KBM-7 (cell line): ENCODE measurements around the gene H2AZ2.
A peak's percentile ranks its signal among the peaks of the same experiment; 100 is the strongest.
"Not testable (repeated sequence)": the region's sequence is repeated elsewhere in the genome, so short reads cannot be mapped to it uniquely, and the experiment has no call there.

Source experiments
- DNase-seq: peaks from one replicate; pipeline ENCODE4 v3.0.0-alpha.2; 2015
- in situ Hi-C: fragments of 300-500 bp; cut with MboI; formaldehyde crosslinking; loops from 2 replicates; pipeline ENCODE4 v1.14.3; 2020; ENCODE audit warnings: low sequenced_read_pairs, low pct_unique_long_range_greater_than_20kb, mixed read lengths

The H2AZ2 gene

GRCh38 chr7:44872787-44873186 lies 24.9 kb upstream of the H2AZ2 start:
- in situ Hi-C loops = no loop called here
- DNase-seq = no peak

DNA sequence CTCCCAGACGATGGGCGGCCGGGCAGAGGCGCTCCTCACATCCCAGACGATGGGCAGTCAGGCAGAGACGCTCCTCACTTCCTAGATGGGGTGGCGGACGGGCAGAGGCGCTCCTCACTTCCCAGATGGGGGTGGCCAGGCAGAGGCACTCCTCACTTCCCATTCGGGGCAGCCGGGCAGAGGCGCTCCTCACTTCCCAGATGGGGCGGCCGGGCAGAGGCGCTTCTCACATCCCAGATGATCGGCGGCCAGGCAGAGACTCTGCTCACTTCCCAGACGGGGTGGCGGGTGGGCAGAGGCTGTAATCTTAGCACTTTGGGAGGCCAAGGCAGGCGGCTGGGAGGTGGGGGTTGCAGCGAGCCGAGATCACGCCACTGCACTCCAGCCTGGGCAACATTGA lies 24.0 kb upstream of the H2AZ2 start:
- DNase-seq, in situ Hi-C loops: not testable (repeated sequence)

- DNase-seq, in situ Hi-C loops: not testable (repeated sequence)
Observed at GRCh38 chr7:44870780-44871179, 22.9 kb upstream of the H2AZ2 start.

DNA sequence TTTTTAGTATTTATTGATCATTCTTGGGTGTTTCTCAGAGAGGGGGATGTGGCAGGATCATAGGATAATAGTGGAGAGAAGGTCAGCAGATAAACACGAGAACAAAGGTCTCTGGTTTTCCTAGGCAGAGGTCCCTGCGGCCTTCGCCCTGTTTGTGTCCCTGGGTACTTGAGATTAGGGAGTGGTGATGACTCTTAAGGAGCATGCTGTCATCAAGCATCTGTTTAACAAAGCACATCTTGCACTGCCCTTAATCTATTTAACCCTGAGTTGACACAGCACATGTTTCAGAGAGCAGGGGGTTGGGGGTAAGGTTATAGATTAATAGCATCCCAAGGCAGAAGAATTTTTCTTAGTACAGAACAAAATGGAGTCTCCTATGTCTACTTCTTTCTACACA lies 22.4 kb upstream of the H2AZ2 start:
- DNase-seq, in situ Hi-C loops: not testable (repeated sequence)

- in situ Hi-C loops = no loop called here
- no peak for DNase-seq
Observed at GRCh38 chr7:44867073-44867995, 19.4 kb upstream of the H2AZ2 start.

DNA sequence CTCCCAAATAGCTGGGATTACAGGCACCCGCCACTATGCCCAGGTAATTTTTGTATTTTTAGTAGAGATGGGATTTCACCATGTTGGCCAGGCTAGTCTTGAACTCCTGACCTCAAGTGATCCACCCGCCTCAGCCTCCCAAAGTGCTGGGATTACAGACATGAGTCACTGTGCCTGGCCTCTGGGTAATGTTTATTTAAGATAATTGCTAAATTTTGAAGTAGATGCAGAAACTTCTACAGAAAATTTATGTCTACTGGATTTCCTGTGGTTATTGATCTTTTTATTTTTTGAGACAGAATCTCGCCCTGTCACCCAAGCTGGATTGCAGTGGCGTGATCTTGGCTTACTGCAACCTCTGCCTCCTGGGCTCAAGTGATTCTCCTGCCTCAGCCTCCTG lies 14.1 kb upstream of the H2AZ2 start:
- in situ Hi-C loops, DNase-seq: not testable (repeated sequence)

DNA sequence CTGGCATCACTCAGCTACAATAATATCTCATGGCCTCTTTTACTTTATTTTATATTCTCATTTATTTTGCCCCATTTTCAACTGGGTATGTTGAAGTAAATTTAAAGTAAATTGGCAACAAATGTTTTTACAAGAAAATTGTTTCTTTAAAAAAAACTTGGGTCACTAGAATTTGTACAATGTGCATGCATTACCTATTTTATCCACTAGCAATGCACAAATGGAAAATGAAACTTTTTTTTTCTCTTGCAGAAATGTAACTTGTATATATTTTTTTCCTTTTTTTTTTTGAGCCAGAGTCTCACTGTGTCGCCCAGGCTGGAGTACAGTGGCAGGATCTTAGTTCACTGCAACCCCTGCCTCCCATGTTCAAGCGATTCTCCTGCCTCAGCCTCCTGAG lies 10.3 kb upstream of the H2AZ2 start:
- in situ Hi-C loops = no loop called here

DNA sequence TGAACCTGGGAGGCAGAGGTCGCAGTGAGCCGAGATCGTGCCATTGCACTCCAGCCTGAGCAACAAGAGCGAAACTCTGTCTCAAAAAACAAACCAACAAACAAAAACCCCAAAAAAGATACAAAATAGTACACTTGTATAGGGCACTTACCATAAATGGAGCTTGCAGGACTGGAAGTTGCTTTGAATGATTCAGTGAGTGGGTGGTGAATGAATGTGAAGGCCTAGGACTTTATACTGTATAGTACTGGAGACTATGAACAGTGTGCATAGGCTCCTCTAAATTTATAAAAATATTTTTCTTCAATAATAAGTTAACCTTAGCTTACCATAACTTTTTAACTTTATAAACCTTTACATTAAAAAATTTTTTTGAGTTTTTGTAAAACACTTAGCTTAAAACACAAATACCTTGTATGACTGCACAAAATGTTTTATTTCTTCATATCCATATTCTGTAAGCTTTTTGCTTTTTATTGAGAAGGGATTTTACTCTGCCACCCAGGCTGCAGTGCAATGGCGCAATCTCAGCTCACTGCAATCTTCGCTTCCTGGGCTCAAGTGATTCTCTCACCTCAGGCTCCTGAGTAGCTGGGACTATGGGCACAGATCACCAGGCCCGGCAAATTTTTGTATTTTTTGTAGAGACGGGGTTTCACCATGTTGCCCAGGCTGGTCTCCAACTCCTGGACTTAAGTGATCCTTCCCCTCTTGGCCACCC lies 6.9 kb upstream of the H2AZ2 start:
- in situ Hi-C loops = no loop called here
- DNase-seq = no peak

More for the DNA sequence above, 10.3 kb upstream of the H2AZ2 start:
- DNase-seq = no peak

DNA sequence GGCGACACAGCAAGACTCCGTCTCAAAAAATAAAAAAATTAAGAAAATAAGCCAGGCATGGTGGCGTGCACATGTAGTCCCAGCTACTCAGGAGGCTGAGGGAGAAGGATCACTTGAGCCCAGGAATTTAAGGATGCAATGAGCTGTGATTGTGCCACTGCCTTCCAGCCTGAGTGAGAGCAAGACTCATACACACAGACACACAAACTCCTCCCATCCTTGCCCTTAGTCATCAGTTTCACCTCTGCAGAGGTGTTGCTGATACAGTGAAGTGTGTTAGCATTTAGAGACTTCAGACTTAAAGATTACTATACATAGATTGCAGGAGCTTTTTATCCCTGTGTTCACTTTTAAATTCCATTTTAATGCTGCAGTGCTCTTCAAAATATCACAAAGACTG lies 5.5 kb upstream of the H2AZ2 start:
- in situ Hi-C loops = no loop called here
- DNase-seq = no peak

GRCh38 chr7:44852590-44852989 lies 4.7 kb upstream of the H2AZ2 start:
- DNase-seq = no peak
- in situ Hi-C loops = no loop called here

- no peak for DNase-seq
- in situ Hi-C loops = no loop called here
Observed at GRCh38 chr7:44849885-44850544, 2.1 kb upstream of the H2AZ2 start.

DNA sequence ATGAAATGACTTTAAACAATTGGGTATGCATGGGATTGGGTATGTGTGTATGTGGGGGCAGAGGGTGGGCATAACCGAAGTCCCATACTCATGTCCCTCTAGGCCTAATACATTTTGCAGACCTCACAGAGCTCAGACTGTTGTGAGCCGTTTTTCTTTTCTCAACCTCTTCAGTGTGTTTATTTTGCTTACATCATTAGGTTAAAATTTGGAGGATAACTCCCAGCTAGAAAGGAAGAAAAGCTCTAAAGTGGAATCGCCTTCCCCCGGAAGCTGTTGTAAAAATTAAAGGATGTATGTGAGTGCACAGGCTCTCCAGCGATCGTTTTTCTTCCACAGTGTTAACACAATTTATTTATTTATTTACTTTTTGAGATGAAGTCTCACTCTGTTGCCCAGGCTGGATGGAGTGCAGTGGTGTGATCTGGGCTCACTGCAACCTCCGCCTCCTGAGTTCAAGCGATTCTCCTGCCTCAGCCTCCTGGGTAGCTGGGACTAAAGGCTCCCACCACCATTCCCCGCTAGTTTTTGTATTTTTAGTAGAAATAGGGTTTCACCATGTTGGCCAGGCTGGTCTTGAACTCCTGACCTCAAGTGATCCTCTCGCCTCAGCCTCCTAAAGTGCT lies 1.5 kb upstream of the H2AZ2 start:
- in situ Hi-C loops = no loop called here
- DNase-seq = no peak

GRCh38 chr7:44847509-44847919 lies 373 bp downstream of the H2AZ2 start:
- DNase-seq = peak; percentile 96
- in situ Hi-C loops = no loop called here

DNA sequence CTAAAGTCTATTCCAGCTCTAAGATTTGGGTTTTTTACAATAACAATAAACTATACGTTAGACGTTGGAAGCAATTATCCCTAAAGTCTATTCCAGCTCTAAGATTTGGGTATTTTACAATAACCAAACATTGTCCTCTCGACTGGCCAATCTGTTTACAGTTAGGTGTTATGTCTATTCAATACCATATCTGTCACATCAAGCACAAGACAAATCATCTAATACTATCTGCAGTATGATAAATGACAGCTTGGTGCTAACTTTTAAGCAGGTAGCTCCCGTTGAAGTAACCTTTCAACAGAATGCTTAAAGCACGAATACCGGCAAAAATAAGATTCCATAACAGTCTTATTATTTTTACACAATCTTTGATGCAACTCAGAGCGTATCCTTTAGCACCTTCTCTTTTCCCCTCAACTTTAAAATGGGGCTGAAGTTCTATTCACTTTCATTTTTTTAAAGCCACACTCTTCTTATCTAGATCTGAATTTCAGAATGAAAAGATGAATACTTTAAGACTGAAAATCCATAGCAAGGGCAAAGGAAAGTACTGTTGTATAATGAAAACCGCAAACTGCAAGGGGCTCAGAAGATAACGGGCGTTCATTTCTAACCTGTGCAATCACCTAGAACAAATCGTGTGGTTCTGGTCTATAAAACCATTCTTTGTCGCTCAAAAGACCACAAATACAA lies 925 bp downstream of the H2AZ2 start:
- DNase-seq = no peak
- in situ Hi-C loops = no loop called here

- DNase-seq, in situ Hi-C loops: not testable (repeated sequence)
Observed at GRCh38 chr7:44846390-44846789, 1.5 kb downstream of the H2AZ2 start.

DNA sequence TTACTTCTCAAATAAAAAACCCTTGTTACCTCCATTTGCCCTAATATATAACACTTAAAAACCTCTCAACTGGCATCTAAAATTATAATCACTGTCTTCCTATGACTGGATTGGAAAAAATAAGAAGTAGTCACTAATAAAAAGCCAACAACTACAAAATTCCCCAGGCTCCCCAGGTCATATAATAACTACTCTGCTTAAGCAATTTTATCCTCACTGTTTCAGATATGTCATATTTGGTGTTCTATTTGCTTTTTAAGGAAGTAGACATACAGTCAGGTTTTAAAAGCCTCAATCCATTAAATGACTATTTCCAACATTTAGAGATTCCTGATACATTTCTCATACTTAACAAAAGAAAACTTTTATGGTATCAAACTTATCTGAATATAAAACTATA lies 2.4 kb downstream of the H2AZ2 start:
- DNase-seq = peak; percentile 23
- in situ Hi-C loops = no loop called here

DNA sequence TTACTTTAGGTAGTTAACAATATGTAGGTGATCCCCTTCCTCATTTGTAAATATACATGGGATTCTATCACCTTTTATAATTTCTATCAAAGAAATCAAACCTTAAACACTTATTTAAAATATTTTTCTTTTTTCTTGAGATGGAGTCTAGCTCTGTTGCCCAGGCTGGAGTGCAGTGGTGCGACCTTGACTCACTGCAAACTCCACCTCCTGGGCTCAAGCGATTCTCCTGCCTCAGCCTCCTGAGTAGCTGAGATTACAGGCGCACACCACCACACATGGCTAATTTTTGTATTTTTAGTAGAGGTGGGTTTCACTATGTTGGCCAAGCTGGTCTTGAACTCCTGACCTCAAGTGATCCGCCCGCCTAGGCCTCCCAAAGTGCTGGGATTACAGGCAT lies 4.4 kb downstream of the H2AZ2 start:
- DNase-seq, in situ Hi-C loops: not testable (repeated sequence)

GRCh38 chr7:44842675-44843074 lies 5.2 kb downstream of the H2AZ2 start:
- in situ Hi-C loops, DNase-seq: not testable (repeated sequence)

DNA sequence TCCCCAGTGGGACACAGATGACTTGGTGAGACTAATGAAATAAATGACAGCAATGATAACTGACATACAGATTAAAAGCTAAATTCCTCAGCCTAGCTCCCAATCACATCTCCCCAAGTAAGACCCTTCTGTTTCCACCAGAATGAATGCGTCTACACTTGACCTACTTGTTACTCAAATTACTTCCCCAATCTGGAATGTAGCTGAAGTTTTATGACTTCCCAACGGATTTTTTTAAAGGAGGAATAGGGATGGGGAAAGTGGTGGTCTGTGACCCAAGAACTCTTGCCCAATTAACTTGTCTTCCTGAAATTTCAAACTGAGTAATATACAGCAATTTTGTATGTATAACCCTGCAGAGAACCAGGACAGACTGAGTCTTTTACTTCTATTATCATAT lies 9.1 kb downstream of the H2AZ2 start:
- DNase-seq = no peak
- in situ Hi-C loops = no loop called here
